Kidney tubule cell (primary cell): ENCODE results near the gene RCOR1.
"Not testable (repeated sequence)": the region's sequence is repeated elsewhere in the genome, so short reads cannot be mapped to it uniquely, and the experiment has no call there.

ENCODE experiments used
- DNase-seq: peaks from one replicate; pipeline ENCODE4 v3.0.0-alpha.2; 2018; ENCODE audit warnings: low spot score

RCOR1 gene

DNA sequence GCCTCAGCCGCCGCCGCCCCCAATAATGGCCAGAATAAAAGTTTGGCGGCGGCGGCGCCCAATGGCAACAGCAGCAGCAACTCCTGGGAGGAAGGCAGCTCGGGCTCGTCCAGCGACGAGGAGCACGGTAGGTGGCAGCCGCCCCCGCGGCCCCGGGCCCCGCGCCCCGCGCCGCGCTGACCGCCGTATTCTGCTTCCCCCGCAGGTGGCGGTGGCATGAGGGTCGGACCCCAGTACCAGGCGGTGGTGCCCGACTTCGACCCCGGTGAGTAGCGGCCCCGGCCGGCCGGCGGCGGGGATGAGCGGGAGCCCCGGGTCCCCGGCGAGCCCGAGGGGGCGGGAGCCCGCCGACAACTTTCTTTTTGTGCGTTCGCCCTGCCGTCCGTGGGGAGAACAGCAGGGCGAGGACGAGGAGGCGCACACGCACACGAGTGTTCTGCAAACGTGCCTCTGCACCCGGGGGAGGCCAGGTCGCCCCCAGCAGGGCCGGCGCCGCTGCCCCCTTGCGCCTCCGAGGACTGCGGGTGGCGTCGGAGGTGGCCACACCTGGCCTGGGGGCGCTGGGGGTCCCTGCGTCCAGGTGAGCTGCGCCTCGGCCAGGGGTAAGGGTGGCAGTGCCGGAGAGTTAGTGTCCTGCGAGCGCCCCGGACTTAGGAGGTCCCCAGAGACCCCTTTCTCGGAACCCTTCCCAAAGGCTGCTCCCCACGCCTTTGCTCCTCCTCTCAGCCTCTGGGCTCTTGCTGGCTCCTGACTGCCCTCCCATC is 794 bp downstream of the RCOR1 start:
- peak; percentile 52 for DNase-seq

DNA sequence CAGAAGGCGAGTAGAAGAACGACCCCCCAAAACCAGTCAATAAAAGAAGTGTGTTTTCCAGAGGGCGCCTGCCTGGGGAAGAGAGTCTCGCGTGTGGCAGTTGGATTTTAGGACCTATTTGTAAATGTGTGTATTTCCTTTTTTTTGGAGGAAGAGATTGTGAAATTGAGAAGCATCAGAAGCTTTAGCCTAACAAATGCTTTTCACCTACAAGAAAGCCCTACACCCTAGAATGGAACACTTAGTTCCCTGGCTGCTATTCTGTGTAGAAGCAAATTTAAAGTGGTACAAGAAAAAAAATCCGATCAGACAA is 1.3 kb downstream of the RCOR1 start:
- no peak for DNase-seq

DNA sequence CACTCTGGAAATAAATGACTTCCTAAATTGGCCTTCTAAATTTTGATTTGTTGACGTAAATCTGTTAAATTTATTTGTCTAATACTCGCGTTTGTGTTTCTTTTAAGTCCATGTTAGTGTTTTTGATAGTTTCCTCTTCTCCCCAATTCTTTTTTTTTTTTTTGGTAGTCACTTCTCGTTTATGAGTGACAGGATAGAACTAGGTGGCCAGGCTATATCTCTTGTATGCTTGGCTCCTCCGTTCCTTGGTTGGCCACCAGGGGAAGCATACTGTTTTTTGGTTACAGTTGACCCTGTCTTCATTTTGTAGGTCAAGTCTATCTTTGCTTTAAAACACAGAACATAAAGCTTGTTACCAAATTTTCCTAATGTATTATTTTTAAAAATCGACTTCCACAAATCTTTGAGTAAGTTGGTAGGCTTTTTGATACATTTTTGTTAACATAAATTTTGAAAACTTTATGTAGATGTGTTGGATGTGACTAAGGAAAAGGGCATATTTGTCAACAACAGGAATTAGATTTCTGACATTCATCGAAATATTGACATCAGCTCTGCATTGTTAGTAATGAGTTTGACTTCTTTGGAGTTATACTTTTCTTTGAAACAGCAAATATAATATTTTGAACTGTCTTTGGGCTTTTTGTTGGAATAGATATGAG is 2.2 kb downstream of the RCOR1 start:
- peak; percentile 74 for DNase-seq

DNA sequence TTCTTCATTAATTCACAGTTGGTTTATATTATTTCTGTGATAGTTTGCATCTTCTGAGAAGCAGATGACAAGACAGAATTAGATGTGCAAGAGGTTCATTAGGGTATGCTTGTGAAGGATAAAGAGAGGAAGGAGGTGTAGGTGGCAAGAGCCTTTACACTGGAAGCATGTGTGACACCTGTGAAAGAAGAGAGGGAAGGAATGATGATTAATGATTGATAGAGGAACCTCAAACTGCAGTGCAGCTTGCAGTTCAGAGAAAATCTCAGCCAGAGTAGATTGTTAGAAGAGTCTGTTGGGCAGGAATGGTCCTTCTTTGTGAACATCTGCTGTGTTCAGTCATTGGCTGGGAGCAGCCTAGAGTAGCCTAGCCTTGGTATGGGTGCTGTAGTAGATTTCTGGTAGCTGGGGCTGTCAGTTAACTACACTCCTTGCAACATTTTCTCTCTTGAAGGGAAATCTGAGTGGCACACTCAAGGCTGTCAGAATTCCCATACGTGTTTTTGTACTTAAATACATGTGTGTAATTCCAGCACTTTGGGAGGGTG is 9.0 kb downstream of the RCOR1 start:
- peak; percentile 30 for DNase-seq

DNA sequence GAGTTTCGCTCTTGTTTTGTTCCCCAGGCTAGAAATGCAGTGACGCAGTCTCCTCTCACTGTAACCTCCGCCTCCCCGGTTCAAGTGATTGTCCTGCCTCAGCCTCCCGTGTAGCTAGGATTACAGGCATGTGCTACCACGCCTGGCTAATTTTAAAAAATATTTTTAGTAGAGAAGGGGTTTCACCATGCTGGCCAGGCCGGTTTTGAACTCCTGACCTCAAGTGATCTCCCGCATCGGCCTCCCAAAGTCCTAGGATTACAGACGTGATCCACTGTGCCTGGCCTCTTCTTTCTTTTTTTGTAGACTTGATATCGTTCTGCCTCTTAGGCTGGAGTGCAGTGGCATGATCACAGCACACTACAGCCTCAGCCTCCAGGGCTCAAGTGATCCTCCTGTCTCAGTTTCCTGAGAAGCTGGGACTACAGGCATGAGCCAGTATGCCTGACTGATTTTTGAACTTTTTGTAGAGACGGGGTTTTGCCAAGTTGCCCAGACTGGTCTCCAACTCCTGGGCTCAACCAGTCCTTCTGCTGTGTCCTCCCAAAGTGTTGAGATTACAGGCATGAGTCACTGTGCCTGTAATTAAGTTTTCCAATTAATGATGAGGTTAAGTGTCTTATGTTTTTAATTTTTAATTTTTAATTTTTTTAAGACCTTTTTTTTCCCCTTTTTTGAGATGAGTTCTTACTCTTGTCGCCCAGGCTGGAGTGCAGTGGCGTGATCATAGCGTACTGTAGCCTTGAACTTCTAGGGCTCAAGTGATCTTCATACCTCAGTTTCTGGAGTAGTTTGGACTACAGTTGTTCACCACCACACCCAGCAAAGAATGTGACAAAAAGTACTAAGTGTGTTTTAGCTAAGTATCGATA is 10.2 kb downstream of the RCOR1 start:
- DNase-seq = no peak

DNA sequence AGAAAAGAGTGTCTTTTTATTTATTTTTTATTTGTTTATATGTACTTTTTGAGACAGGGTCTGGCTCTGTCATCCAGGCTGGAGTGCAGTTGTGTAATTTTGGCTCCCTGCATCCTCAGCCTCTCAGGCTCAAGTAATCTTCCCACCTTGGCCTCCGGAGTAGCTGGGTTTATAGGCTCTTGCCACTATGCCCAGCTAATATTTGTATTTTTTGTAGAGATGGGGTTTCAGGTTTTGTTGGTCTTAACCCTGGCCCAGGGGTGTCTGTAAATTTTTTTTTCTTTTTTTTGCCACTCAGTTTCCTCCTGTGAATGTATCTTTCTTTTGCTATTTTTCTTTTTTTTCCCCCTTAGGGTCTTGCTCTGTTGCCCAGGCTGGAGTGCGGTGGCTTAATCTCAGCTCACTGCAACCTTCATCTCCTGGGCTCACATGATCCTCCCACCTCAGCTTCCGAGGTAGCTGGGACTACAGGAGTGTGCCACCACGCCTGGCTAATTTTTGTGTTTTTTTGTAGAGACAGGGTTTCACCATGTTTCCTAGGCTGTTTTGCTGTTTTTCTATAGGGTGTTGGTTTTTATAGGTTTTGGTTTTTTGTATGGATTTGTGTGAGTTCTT is 11.0 kb downstream of the RCOR1 start:
- no peak for DNase-seq

DNA sequence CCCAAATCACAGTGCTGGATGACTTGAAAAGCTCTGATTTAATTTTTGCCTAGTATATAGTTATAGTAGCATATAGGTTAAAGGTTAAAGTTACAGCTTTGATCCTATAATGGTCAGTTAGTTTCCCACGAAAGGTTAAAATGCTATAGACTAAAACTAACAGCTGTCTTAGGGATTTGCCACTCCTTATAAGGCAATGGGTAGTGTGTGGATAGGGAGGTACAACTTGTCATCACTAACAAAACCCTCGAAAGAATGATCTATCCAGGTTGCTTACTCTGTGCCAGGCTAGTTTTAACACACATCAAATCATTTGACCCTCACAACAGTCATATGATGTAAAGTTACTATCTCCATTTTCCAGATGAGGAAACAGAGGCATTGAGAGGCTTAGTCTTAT is 11.7 kb downstream of the RCOR1 start:
- no peak for DNase-seq

DNA sequence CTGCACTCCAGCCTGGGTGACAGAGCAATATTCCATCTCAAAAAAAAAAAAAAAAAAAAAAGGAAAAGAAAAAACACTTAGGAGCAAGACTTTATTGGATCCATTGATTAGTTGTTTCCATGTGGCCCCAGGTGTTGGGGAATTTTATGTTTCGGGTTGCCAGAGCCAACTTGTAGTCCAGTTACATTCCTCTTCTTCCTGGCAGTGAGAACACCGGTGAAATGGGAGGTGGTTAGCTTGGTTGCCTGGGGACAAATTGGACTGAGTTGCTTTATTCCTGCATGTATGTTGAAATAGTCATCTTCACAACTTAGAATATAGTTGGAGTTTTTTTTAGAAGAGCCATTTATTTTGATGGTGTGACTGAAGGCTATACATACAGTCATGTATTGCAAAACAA is 12.6 kb downstream of the RCOR1 start:
- DNase-seq = peak; percentile 23

DNA sequence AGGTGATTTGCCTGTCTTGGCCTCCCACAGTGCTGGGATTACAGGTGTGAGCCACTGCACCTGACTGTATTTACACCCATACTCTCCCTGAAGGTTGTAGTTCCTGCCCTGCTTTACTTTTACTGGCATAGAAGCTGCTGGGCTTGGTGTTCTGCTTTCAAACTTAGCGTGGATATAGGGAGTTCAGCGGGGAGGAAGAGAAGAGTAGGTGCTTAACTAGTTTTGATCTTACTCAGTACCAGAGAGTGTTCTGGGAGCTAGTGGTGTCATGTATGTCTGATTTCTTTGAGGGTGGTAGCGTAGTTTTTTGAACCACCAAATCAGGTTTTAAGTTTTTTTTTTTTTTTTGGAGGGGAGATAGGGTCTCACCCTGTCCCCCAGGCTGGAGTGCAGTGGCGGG is 13.8 kb downstream of the RCOR1 start:
- no peak for DNase-seq

DNA sequence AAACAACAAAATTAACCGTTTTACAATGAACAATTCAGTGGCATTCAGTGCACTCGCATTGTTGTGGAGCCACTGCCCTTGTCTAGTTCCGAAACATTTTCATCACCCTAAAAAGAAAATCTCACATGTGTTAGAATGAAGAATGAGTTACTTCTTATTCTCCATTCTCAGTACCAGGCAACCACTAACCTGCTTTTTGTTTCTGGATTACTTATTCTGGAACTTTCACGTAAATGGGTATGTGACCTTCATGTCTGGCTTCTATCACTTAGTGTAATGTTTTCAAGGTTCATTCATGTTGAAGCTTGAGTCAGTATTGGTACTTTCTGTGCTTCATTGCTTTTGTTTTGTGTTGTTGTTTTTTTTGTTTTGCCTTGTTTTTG is 15.6 kb downstream of the RCOR1 start:
- no peak for DNase-seq

DNA sequence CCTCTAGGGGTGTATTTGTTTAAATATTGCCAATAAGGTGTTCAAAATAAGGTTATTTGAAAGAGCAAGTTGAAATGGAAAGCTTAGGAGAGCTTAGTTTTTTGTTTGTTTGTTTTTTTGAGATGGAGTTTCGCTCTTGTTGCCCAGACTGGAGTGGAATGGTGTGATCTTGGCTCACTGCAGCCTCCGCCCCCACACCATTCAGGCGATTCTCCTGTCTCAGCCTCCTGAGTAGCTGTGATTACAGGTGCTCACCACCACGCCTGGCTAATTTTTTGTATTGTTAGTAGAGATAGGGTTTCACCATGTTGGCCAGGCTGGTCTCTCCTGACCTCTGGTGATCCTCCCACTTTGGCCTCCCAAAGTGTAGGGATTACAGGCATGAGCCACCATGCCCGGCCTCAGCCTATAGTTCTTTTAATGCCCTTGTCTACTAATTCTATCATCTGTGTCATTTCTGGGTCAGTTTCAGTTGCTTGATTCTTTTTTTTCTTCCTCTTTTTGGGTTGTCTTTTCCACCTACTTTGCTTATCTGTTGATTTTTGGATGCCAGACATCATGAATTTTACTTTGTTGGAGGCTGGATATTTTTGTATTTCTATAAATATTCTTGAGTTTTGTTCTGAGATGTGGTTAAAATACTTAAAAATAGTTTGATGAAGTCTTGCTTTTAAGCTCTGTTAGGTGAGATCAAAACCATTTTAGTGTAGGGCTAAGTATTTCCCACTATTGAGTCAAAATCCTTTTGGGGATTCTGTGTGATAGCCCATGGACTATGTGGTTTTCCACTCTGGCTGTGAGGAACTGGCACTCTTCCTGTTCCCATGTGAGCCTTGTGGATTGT is 18.7 kb downstream of the RCOR1 start:
- no peak for DNase-seq

DNA sequence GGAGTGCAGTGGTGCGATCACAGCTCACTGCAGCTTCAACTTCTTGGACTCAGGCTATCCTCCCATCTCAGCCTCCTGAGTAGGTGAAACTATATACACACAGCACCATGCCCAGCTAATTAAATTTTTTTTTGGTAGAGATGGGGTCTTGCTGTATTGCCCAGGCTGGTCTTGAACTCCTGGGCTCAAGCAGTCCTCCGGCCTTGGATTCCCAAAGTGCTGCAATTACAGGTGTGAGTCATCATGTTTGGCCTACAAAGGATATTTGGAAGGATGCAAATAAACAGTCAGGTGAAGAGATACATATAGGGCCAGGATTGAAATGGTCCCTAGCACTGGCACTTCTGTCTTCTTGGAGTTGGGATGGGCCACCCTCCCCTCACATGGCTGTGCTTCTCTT is 23.9 kb downstream of the RCOR1 start:
- DNase-seq = no peak

DNA sequence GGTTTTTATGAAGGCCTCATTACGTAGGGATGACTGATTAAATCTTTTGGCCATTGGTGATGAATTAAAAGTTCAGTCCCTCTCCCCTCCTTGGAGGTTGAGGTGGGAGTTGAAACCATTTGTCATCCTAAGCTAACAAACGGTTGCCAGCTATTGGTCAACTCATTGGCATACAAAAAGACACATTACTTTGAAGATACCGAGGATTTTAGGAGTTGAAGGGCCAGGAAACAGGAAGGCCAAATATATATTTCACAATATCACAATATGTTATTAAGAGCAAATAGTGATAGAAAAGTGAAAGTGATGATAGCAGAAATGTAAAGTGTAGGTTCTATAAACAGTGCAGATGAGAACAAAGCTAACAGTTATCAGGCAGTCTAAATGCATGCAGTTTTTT is 24.4 kb downstream of the RCOR1 start:
- no peak for DNase-seq

DNA sequence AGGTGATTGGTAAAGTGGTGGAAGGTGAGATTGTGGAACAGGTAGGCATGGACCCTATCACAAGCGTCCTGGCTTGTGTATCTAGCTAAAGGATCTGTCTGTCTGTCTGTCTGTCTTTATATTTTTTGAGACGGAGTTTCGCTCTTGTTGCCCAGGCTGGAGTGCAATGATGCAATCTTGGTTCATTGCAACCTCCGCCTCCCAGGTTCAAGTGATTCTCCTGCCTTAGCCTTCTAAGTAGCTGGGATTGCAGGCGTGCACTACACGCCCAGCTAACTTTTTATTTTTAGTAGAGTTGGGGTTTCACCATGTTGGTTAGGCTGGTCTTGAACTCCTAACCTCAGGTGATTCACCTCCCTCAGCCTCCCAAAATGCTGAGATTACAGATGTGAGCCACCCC is 26.6 kb downstream of the RCOR1 start:
- not testable (repeated sequence) for DNase-seq

DNA sequence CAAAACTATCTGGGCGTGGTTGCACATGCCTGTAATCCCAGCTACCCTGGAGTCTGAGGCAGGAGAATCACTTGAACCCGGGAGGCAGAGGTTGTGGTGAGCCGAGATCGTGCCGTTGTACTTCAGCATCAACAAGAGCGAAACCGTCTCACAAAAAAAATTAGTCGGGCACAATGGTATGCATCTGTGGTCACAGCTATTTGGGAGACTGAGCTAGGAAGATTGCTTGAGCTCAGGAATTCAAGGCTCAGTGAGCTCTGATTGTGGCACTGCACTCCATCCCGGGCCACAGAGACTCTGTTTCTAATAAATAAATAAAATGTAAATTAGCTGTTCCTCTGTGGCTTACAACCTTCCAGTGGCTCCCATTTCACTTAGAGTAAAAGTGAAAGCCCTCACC is 28.0 kb downstream of the RCOR1 start:
- peak; percentile 70 for DNase-seq

DNA sequence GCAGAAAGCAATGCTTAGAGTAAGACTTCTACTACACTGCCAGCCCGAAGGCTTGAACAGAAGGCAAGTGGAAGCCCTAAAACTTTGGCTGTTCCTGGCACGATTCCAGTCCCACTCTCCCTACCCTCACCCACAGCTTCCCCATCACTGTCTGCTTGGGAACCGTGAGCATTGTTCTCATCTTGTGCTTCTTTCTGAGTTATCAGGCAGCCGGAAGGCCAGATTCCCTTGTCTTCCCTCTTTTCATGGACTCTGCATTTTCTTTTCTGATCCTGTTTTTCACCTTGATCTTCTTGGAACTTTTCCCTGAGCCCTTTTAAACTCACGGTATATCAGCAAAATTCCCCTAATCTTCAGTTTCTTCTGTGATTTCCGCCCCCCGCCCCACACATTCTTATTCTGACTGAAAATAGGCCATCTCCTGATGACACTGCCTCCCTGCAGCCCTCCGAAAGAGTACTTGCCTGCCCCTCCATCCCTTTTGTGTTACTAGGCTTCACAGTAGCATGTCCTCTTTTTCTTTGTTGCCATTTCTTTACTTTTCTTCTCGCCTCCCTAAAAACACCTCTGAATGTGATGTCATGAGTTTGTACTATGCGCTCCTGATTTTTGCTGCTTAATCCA is 29.9 kb downstream of the RCOR1 start:
- DNase-seq = no peak

DNA sequence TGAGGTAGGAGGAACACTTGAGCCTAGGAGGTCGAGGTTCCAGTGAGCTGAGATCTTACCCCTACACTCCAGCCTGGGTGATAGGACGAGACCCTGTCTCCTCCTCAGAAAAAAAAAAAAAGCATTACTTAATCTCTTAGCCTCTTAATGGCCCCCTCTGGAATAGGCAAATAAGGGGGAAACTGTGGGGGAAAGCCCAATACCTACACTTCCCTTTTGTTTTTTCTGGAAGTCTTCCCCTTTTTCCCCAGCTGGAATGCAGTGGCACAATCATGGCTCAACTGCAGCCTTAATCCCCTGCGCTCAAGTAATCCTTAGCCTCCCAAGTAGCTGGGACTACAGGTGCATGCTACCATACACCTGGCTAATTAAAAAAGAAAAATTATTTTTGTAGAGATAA is 32.2 kb downstream of the RCOR1 start:
- no peak for DNase-seq

DNA sequence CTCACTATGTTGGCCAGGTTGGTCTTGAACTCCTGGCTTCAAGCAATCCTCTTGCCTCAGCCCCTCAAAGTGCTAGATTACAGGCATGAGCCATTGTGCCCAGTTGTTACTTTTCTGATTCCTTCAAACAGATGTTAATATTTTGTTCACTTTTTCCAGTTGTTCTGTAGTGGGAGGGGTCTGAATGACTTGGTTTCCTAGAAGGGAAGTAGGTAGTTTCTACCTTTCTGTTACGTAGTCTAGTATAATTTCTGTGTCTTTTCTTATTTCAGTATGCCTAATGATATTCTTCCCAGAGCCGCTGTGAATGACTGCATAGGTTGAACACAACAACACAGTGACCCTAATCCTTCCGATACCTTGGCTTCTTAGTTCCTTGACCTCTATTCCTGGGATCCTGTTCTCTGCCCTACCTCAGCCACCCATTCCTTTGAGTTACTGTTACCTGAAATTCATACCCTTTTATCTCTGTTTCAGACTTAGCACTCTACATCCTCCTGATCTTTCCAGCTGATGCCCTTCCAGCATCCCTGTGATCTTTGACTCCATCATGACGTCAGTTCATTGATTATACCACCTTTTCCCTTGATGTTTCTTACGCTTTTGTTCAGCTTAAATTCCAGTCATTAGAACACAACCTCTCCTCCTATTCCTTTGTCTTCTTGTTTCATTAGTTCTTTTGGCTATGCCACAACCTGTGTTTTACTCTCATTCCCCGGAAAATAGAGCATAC is 33.3 kb downstream of the RCOR1 start:
- no peak for DNase-seq

DNA sequence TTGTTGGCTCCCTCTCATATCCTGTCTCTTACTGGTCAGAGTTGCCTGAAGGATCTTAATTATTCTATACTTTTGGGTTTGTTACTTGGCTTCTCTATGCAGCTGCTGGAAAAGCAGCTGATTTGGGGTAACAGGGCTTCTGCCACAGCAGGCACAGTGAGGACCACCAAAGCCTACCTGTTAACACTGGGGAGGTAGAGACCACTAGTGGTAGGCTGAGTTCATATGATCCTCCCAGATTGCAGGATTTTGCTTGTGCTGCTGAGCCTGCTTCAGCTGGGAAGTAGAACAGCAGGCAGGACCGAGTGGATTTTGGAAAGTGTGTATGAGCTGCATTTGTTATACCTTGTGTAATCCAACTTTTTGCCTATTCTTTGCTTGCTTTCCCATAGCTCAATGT is 34.1 kb downstream of the RCOR1 start:
- no peak for DNase-seq

DNA sequence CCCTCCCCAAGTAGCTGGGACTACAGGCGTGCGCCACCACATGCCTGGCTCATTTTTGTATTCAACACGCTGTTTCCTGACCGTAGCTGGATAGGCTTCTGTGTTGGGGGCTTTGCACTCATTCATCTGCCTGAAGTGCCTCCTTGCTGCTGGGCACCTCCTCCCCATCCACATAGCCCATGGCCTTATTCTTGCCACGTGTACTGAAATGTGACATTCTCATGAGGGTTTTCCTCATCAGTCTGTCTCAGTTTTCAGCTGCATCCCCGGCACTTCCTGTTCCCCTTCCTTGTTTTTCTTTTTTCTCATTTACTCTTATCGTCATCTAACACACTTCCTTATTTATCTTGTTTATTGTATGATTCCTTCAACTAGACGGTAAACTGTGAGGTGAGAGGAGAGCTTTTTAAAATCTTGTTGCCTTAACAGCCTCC is 36.6 kb downstream of the RCOR1 start:
- no peak for DNase-seq
